Activated CD4-positive, alpha-beta T cell treated with anti-CD3 and anti-CD28 coated beads, Interleukin-2, amount 50 U/mL, for 48 hours (primary cell): ENCODE measurements around the gene HPF1.

Experiments
- DNase-seq, 2 experiments: peaks; one replicate each; pipeline ENCODE4 v3.0.0-alpha.2; 2020

The HPF1 gene

GRCh38 chr4:169730564-169730963, 27.2 kb downstream of the HPF1 start:
- DNase-seq: no peak

DNA sequence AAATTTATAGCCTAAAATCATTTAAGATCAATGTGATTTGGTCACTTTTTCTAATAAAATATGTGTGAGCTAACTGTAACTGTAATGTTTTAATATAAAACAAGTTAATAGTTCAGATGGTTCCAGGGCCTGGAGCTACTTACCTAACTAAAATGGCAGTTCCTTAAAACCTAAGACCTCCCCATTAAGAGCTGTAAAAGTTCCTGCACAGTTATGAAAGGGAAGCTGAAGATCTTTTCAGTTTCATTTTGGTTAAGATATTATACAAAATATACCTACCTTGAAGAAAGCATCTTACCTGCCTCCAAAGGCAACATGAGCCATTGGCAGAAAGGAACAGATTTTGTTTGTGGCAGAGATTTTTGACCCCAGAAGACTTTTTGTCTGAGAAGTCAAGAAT, 30.1 kb downstream of the HPF1 start:
- no peak for DNase-seq

DNA sequence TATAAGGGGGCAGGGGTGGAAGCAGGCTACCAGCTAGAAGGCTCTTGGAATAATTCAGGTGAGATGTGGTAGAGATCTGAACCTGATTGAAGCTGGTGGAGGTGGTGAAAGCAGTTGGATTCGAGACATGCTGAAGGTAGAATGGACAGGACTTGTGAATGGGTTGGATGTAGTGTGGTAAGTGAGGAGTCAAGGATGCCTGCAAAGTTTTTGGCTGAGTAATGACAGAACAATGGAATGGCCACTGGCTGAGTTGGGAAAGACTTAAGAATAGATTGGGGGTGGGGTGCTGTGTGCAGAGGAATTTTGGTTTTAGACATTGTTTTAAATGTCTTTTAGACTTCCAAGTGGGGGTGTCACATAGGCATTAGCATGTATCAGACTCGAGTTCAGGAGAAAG, 33.5 kb downstream of the HPF1 start:
- no peak for DNase-seq

- DNase-seq: no peak
Measured at GRCh38 chr4:169723207-169723965, 34.4 kb downstream of the HPF1 start.

GRCh38 chr4:169720529-169720928, 37.2 kb downstream of the HPF1 start:
- DNase-seq: no peak

DNA sequence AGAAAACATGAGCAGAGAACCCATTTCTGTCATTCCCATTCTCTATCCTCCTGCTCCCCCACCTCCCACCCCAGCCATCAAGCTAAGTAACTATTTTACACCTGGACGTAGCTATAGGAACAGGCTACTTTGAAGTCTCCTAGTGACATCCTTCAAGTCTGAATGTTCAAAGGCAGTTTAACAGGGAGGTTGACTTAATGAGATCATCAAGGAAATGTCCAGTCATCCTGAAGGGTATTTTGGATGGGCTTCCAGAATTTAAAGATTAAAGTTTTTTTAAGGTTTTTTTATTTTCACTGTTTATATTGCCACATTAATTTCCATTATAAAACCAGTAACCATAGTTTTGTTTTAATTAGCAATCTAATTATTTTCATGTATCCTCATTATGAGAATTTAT, 41.1 kb downstream of the HPF1 start:
- DNase-seq: no peak

DNA sequence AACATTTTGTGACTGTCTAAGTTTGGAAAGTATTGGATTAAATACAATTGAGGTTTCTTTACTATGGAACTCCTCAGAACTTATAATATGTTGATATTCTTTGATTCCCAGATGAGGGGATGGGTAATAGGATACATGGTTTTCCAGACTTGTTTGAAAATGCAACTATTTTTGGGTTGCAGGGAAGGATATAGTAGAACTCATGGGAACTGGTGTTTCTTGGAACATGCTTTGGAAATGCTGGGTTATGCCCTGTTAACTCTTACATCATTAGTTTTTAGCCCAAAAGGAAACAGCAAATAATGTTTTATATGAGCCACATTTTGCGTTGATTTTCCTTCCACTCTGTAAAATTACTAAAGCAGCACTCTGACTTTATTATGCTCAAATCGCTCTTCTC, 41.9 kb downstream of the HPF1 start:
- no peak for DNase-seq

DNA sequence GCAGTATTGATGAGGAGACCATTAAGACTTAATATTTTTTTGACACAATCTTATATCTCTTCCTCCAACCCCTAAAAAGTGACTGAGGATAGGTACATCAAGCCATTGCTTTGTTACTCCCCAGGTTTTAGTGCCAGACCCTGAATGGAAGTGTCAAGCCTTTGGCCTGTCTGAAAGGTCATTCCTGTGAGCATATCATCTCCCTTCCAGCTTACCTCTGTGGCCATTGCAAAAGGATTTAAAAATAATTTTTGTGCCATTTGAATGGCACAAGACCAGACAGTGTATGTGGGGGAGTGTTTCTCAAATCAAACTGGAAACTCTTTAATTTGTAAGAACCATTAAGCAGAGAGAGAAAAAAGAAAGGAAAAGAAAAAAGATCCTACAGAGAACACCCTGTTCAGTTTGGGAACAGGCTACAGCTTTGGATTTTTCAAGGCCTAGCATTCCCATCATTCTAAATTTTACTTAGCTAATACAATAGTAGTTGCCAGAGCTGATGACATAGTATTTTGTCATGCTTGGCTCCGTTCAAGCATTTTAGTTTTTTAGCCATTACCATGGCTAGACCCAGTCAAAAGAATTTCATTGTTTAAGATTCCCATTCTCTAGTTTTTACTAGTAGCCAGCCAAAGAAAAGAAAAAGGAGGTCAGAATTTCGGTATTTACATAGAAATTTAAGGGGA, 49.6 kb downstream of the HPF1 start:
- DNase-seq: no peak

GRCh38 chr4:169698331-169698730, 59.4 kb downstream of the HPF1 start:
- DNase-seq: no peak

- no peak for DNase-seq
Measured at GRCh38 chr4:169690787-169691186, 67.0 kb downstream of the HPF1 start.

GRCh38 chr4:169689681-169690080, 68.1 kb downstream of the HPF1 start:
- DNase-seq: no peak

- no peak for DNase-seq
Measured at GRCh38 chr4:169682372-169683047, 75.2 kb downstream of the HPF1 start.
